Right renal pelvis (tissue), 4 donors: Measurements from ENCODE around the gene DBN1. TPM values are rescaled to one million over a fixed set of nuclear protein-coding genes. Genes with fewer than 3 reads are reported as not detected.
"Not testable (repeated sequence)": the region's sequence is repeated elsewhere in the genome, so short reads cannot be mapped to it uniquely, and the experiment has no call there.

ENCODE experiments used
- DNase-seq, 4 donors: peaks; one replicate each; pipeline ENCODE4 v3.0.0-alpha.2; 2013; ENCODE audit warnings: low read depth in 4 of 4, low spot score in 3 of 4, missing footprints in 1 of 4
- polyA plus RNA-seq, 4 donors: library from polyadenylated mRNA; unstranded; fragments of 120-200 nt; gene quantifications; one replicate each; pipeline ENCODE4 v1.2.1, GENCODE V29; 2013; ENCODE audit not compliant: insufficient read length in 4 of 4

The DBN1 gene
- polyA plus RNA-seq, 4 donors = 169 to 203 (median 179) TPM

- DNase-seq = no peak
Observed at GRCh38 chr5:177491983-177492746, 18.7 kb upstream of the DBN1 start.

GRCh38 chr5:177491429-177491945 lies 18.1 kb upstream of the DBN1 start:
- no peak for DNase-seq

- DNase-seq = no peak
Observed at GRCh38 chr5:177490992-177491391, 17.6 kb upstream of the DBN1 start.

- DNase-seq = no peak
Observed at GRCh38 chr5:177490311-177490991, 17.0 kb upstream of the DBN1 start.

GRCh38 chr5:177489119-177489716 lies 15.8 kb upstream of the DBN1 start:
- no peak for DNase-seq

- DNase-seq = no peak
Observed at GRCh38 chr5:177487975-177488374, 14.5 kb upstream of the DBN1 start.

- DNase-seq = no peak
Observed at GRCh38 chr5:177487144-177487543, 13.7 kb upstream of the DBN1 start.

GRCh38 chr5:177486256-177486655 lies 12.8 kb upstream of the DBN1 start:
- no peak for DNase-seq

- not testable (repeated sequence) for DNase-seq
Observed at GRCh38 chr5:177485753-177486152, 12.3 kb upstream of the DBN1 start.

GRCh38 chr5:177484902-177485549 lies 11.6 kb upstream of the DBN1 start:
- no peak for DNase-seq

- DNase-seq = no peak
Observed at GRCh38 chr5:177483994-177484901, 10.8 kb upstream of the DBN1 start.

- no peak for DNase-seq
Observed at GRCh38 chr5:177483042-177483441, 9.6 kb upstream of the DBN1 start.

- DNase-seq = no peak
Observed at GRCh38 chr5:177482359-177482795, 8.9 kb upstream of the DBN1 start.

GRCh38 chr5:177479774-177480173 lies 6.3 kb upstream of the DBN1 start:
- DNase-seq = no peak

- DNase-seq = no peak
Observed at GRCh38 chr5:177478711-177479646, 5.5 kb upstream of the DBN1 start.

- DNase-seq = no peak
Observed at GRCh38 chr5:177477701-177478477, 4.5 kb upstream of the DBN1 start.

GRCh38 chr5:177476531-177477233 lies 3.2 kb upstream of the DBN1 start:
- no peak for DNase-seq
